Left ventricle myocardium inferior (tissue), 1 donor: Measurements from ENCODE around the gene STOML1. TPM values are rescaled to one million over a fixed set of nuclear protein-coding genes. Genes with fewer than 3 reads are reported as not detected.

Experiments used
- DNase-seq: peaks from one replicate; pipeline ENCODE4 v3.0.0-alpha.2; 2020
- H3K27ac ChIP-seq: fragments of 200-600 bp; replicated peaks from 2 replicates; pipeline ENCODE4 v1.8.0; 2021
- H3K27me3 ChIP-seq: fragments of 200-600 bp; 2 replicates; pipeline ENCODE4 v1.8.0; 2021; ENCODE audit warnings: low read depth
- H3K36me3 ChIP-seq: fragments of 200-600 bp; 2 replicates; pipeline ENCODE4 v1.8.0; 2021
- H3K4me1 ChIP-seq: fragments of 200-600 bp; 2 replicates; pipeline ENCODE4 v1.8.0; 2021
- H3K4me3 ChIP-seq: fragments of 200-600 bp; 2 replicates; pipeline ENCODE4 v1.8.0; 2021; ENCODE audit warnings: mild to moderate bottlenecking, moderate library complexity
- H3K9me3 ChIP-seq: fragments of 200-600 bp; replicated peaks from 2 replicates; pipeline ENCODE4 v1.8.0; 2021
- intact Hi-C: fragments of 100-400 bp; cut with micrococcal nuclease; formaldehyde crosslinking; loops from one replicate; pipeline ENCODE4 v1.11.0; 2022
- total RNA-seq: library from RNA; stranded (reverse); fragmentation: NEBNext Ultra II Directional; extraction: Animal tissue kit (Norgen Biotek cat#: 25700); gene quantifications from one replicate; pipeline ENCODE4 v1.2.1, GENCODE V29; 2021
- TF ChIP-seq, protein P1 (sequence below): fragments of 200-600 bp; IDR thresholded peaks from 2 replicates; pipeline ENCODE4 v1.8.0; 2021; ENCODE audit warnings: antibody characterized with exemption, mild to moderate bottlenecking, borderline replicate concordance
- donor health status: DM: no; HTN: yes; CAD: no; lungs with severe emphysema.

STOML1 gene
- total RNA-seq, 1 donor from 2014 or later, result 26.1 TPM

DNA sequence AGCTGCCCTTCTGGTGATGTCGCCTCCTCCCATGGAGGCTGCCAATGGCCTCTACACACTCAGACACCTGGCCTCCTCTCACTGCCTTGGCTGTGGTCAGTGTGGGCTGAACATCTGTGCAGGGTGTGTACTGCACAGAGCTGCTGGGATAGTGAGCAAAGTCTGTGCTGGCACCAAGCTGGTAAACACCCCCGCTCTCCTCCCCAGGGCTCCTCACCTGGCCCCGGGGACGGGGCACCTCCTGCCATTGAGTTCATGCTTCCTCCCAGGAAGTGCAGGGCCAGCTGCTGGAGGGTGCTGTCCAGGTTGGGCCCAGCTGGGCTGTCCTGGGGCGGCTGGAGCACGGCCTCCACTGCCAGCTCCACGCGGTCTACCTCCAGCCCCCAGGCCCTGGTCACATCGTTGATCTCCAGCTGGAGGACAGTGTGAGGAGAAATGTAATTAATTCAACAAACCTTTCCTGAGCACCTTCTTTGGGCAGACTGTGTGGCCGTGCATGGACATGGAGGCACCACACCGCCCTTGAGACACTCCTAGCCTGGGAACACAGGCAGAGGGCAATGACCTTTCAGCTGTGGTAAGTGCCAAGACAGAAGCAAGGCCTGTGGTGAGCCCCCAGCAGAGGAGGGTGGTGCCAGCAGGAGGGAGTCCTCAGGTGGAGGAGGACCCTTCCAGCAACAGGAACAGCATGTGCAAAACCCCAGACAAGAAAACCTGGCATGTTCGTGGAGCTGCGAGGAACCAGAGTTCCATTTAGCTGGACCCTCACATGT is 6.8 kb downstream of the STOML1 start:
- Histone ChIP-seq H3K27me3 (no peaks in the 10 kb centered on the region), H3K27ac (peak overlapping the region; percentile 100), H3K4me3 (no peak overlapping the region), H3K4me1 (peaks cover 98% of the 10 kb centered on the region), H3K36me3 (peaks cover 18% of the 10 kb centered on the region), H3K9me3 (no peaks in the 10 kb centered on the region)
- TF ChIP-seq, protein P1, sequence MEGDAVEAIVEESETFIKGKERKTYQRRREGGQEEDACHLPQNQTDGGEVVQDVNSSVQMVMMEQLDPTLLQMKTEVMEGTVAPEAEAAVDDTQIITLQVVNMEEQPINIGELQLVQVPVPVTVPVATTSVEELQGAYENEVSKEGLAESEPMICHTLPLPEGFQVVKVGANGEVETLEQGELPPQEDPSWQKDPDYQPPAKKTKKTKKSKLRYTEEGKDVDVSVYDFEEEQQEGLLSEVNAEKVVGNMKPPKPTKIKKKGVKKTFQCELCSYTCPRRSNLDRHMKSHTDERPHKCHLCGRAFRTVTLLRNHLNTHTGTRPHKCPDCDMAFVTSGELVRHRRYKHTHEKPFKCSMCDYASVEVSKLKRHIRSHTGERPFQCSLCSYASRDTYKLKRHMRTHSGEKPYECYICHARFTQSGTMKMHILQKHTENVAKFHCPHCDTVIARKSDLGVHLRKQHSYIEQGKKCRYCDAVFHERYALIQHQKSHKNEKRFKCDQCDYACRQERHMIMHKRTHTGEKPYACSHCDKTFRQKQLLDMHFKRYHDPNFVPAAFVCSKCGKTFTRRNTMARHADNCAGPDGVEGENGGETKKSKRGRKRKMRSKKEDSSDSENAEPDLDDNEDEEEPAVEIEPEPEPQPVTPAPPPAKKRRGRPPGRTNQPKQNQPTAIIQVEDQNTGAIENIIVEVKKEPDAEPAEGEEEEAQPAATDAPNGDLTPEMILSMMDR, result no peak
- intact Hi-C loops, result no loop called here
- DNase-seq, result no peak

DNA sequence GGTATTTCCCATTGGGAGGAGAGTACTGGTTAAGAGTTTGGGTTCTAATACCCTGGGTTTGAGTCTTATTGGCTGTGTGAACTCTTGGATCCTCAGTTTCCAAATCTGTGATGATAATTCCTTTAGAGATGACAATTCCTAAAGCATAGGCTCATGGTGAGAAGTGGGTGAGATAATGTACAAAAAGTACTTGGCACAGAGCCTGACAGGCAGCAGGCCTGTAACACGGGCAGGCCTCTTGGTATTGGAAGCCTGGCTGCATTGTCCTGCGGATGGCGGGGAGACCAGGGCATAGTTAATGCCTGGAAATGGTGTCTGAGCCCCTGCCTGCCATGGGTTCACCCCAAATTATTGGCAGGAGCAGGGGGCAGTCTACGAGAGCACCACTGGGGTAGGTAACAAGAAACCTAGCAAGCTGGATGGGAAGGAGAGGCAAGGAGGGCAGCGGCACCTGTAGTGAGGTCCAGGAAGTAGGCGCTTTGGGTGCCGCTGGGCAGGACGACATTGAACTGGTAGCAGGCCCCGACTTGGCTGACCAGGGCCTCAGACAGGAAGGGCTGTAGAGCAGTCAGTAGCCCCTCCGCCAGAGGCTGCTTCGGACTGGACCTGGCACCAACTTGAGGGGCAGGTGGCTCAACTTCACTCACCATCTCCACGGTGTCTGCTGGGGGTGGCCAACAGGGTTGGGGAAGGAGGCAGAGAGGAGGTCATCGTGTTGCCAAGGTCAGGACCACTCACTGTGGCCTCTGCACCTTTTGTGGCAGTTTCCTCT is 7.7 kb downstream of the STOML1 start:
- DNase-seq, result no peak
- TF ChIP-seq, protein P1, result no peak
- Histone ChIP-seq H3K27me3 (no peaks in the 10 kb centered on the region), H3K27ac (peak overlapping the region; percentile 100), H3K4me1 (peaks cover 89% of the 10 kb centered on the region), H3K4me3 (no peak overlapping the region), H3K36me3 (peaks cover 18% of the 10 kb centered on the region), H3K9me3 (no peaks in the 10 kb centered on the region)
- intact Hi-C loops, result no loop called here

DNA sequence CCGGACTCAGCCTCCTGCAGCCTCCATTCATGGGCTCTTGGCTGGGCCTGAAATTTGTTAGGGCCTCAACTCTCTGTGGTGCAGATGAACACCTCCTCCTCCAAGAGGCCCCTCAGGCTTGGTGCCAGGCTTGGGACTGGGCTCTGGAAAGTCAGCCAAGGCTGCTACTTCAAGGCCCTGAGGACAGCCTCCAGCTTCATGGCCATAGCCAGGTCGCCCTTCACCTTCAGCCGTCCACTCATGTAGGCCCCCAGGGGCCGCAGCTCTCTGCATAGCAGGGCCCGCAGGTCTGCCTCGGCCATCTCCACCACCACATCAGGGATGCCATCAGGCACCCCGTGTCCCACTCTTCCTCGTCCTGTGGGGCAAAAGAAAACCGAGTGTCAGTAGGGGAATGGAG is 8.3 kb downstream of the STOML1 start:
- intact Hi-C loops, result no loop called here
- H3K4me1 ChIP-seq, result peaks cover 82% of the 10 kb centered on the region
- DNase-seq, result no peak
- H3K27me3 ChIP-seq, result no peaks in the 10 kb centered on the region
- H3K4me3 ChIP-seq, result no peak overlapping the region
- no peaks in the 10 kb centered on the region for H3K9me3 ChIP-seq
- peaks cover 17% of the 10 kb centered on the region for H3K36me3 ChIP-seq
- TF ChIP-seq, protein P1, result no peak
- H3K27ac ChIP-seq, result peak overlapping the region; percentile 100

DNA sequence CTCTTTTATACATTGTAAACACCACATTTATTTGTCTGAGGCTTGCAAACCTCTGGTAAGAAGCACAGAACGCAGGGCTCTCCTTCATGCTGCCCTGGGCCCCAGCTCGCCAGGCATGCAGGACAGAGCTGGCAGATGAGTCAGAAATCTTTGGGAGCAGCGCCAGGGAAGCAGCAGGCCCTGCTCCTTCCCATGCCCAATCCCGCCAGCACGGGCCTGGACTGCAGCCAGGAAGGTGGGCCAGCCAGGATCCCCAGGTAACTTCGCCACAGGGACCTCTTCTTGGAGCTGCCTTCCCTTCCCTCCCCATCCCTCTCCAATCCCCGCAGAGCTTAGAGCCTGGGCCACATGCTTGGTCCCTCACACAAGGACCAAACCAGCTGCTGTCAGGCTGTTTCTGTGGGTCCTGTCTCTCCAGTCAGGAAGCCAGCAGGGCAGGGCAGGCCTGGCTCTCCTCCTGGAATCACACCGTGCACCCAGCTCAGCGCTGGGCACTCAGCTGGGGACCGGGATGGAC is 8.8 kb downstream of the STOML1 start:
- peaks cover 12% of the 10 kb centered on the region for H3K36me3 ChIP-seq
- intact Hi-C loops, result no loop called here
- peaks cover 77% of the 10 kb centered on the region for H3K4me1 ChIP-seq

More for the DNA sequence above, 8.8 kb downstream of the STOML1 start:
- Histone ChIP-seq H3K9me3 (no peaks in the 10 kb centered on the region), H3K27ac (peak overlapping the region; percentile 100), H3K4me3 (peak overlapping the region; percentile 44), H3K27me3 (no peaks in the 10 kb centered on the region)
- TF ChIP-seq, protein P1, result no peak
- DNase-seq, result peak; percentile 61
